GM12878 (cell line): ENCODE data around the gene ASIC2. TPM values are rescaled to one million over a fixed set of nuclear protein-coding genes. Genes with fewer than 3 reads are reported as not detected.

Source experiments
- ATAC-seq: fragments of 200-7000 bp; cut with Tn5 transposase; 3 replicates; pipeline ENCODE4 v1.9.1; 2020; ENCODE audit warnings: mild to moderate bottlenecking, moderate library complexity
- BruUV-seq: library from RNA; stranded (reverse); fragments of 400-500 nt; replicated peaks from 2 replicates; lab custom pipeline; 2021; lab: Mats Ljungman, UMichigan
- CTCF ChIA-PET: fragments of 300-600 bp; sonication (Branson Sonifier 250); formaldehyde crosslinking; extraction: SDS; loops from one replicate; lab custom pipeline; 2021; ENCODE audit warnings: inconsistent platforms; lab: Yijun Ruan, JAX
- POLR2A ChIA-PET: fragments of 350-600 bp; formaldehyde crosslinking; extraction: SDS; loops from one replicate; lab custom pipeline; 2021; ENCODE audit warnings: inconsistent platforms; lab: Charles Lee
- RAD21 ChIA-PET: fragments of 300-600 bp; sonication (Branson Sonifier 250); formaldehyde crosslinking; loops from one replicate; lab custom pipeline; 2023; ENCODE audit warnings: antibody characterized with exemption; ENCODE audit not compliant: unreplicated experiment; lab: Charles Lee
- SMC1A ChIA-PET: fragments of 300-600 bp; sonication (Branson Sonifier 250); formaldehyde crosslinking; loops from one replicate; lab custom pipeline; 2023; ENCODE audit not compliant: unreplicated experiment, uncharacterized antibody; lab: Charles Lee
- DNase-seq: peaks from one replicate; pipeline ENCODE4 v3.0.0-alpha.2; 2011; ENCODE audit warnings: low read depth, low spot score
- FAIRE-seq: peaks from 3 replicates; lab custom pipeline; 2011; peaks lifted over from hg19 to GRCh38; lab: Jason Lieb, UNC
- H2AFZ ChIP-seq: 2 replicates; pipeline ENCODE4 v1.6.0; 2011; ENCODE audit warnings: low read depth, low read length, control low read depth; ENCODE audit not compliant: control insufficient read depth
- H3K27ac ChIP-seq: 2 replicates; pipeline ENCODE4 v1.5.1; 2011; ENCODE audit warnings: control low read depth; ENCODE audit not compliant: control insufficient read depth, insufficient read depth
- H3K27me3 ChIP-seq, 2 experiments: replicated peaks in 1 of 2; 2 replicates each; pipeline versions ENCODE4 v1.6.0 to v1.6.1; 2011; ENCODE audit warnings: low read length in 1 of 2; ENCODE audit not compliant: control insufficient read depth in 2 of 2, insufficient read depth in 2 of 2
- H3K36me3 ChIP-seq, 2 experiments: 2 replicates each; pipeline ENCODE4 v1.5.1; 2011; ENCODE audit warnings: low read length in 1 of 2; ENCODE audit not compliant: control insufficient read depth in 2 of 2, insufficient read depth in 2 of 2
- H3K4me1 ChIP-seq: 2 replicates; pipeline ENCODE4 v1.6.1; 2011; ENCODE audit warnings: mild to moderate bottlenecking, low read length, moderate library complexity, mixed read lengths; ENCODE audit not compliant: control insufficient read depth, insufficient read depth
- H3K4me2 ChIP-seq: 2 replicates; pipeline ENCODE4 v1.6.0; 2011; ENCODE audit warnings: control low read depth; ENCODE audit not compliant: control insufficient read depth, insufficient read depth
- H3K4me3 ChIP-seq: fragments of 200-600 bp; sonication (generic); 2 replicates; pipeline ENCODE4 v1.5.1; 2016
- H3K79me2 ChIP-seq: 2 replicates; pipeline ENCODE4 v1.6.0; 2011; ENCODE audit warnings: low read length; ENCODE audit not compliant: control insufficient read depth, insufficient read depth
- H3K9ac ChIP-seq: 2 replicates; pipeline ENCODE4 v1.8.0; 2011; ENCODE audit warnings: low read length, control low read depth, mixed read lengths; ENCODE audit not compliant: control insufficient read depth, insufficient read depth
- H3K9me3 ChIP-seq: replicated peaks from 3 replicates; pipeline ENCODE4 v1.5.1; 2011; ENCODE audit warnings: mild to moderate bottlenecking, low read length; ENCODE audit not compliant: control insufficient read depth, insufficient read depth
- H4K20me1 ChIP-seq: 2 replicates; pipeline ENCODE4 v1.6.0; 2011; ENCODE audit not compliant: control insufficient read depth, insufficient read depth
- ESRRA ChIP-seq: IDR thresholded peaks from 2 replicates; pipeline ENCODE4 v1.6.1; 2012; ENCODE audit warnings: mild to moderate bottlenecking, low read length, improper control_type of control experiment
- RAD51 ChIP-seq: fragments of 450-650 bp; IDR thresholded peaks from 2 replicates; pipeline ENCODE4 v1.6.1; 2016; ENCODE audit warnings: moderate library complexity, mild to moderate bottlenecking, inconsistent platforms
- SMAD1 ChIP-seq: fragments of 450-650 bp; IDR thresholded peaks from 2 replicates; pipeline ENCODE4 v1.6.1; 2018; ENCODE audit warnings: mild to moderate bottlenecking, low read depth; ENCODE audit not compliant: partially characterized antibody
- SP1 ChIP-seq: IDR thresholded peaks from one replicate; pipeline ENCODE4 v1.6.1; 2011; ENCODE audit warnings: low read depth, low read length
- SREBF2 ChIP-seq: IDR thresholded peaks from 2 replicates; pipeline ENCODE4 v1.6.1; 2012; ENCODE audit warnings: mild to moderate bottlenecking, low read length
- WRNIP1 ChIP-seq: IDR thresholded peaks from 2 replicates; pipeline ENCODE4 v1.6.1; 2011; ENCODE audit warnings: low read depth, low read length, improper control_type of control experiment, borderline replicate concordance
- WGBS: methylation state at CpG from one replicate; pipeline ENCODE4 v1.1.6; 2016; ENCODE audit warnings: low lambda C conversion rate; ENCODE audit not compliant: insufficient replicate concordance, insufficient coverage; ENCODE audit errors: missing lambda C conversion rate; 5-methylcytosine and 5-hydroxymethylcytosine counted together
- in situ Hi-C: fragments of 300-500 bp; cut with MboI; formaldehyde crosslinking; loops from 9 replicates; pipeline ENCODE4 v1.14.3; 2018; ENCODE audit warnings: mixed read lengths
- intact Hi-C: fragments of 100-400 bp; cut with micrococcal nuclease; formaldehyde crosslinking; loops from one replicate; pipeline ENCODE4 v1.14.2; 2022; ENCODE audit not compliant: unreplicated experiment
- polyA plus RNA-seq, 11 experiments: library from polyadenylated mRNA; depleted of rRNA in 4 of 11; unstranded in 6 of 11; stranded (reverse) in 5 of 11; fragments of >200 nt; fragmentation: Nextera tagmentation in 4 of 11; fragmentation: Illumina TruSeq in 1 of 11; extraction: Ambion mirVana in 4 of 11; extraction: Trizol in 1 of 11; gene quantifications; 1 replicate in 1 of 11; 2 replicates in 10 of 11; pipeline versions ENCODE4 v1.2.1 to v1.2.3, GENCODE V29; 2011 to 2016; ENCODE audit warnings: inconsistent platforms in 2 of 11, missing spikeins in 2 of 11, low read depth in 1 of 11
- total RNA-seq, 4 experiments: library from RNA; depleted of rRNA in 3 of 4; stranded (reverse); fragments of >200 nt in 3 of 4; fragmentation: Illumina TruSeq in 1 of 4; extraction: Trizol in 1 of 4; gene quantifications; 2 replicates each; pipeline versions ENCODE4 v1.2.1 to v1.2.3, GENCODE V29; 2013 to 2021

The ASIC2 gene
- total and polyA plus RNA-seq, 10 of the 15 experiments (the other 5 are each of a cell fraction or from before 2014, with no cell fraction given): not detected

- Histone ChIP-seq H4K20me1 (no peaks in the 10 kb centered on the region), H3K36me3 (no peaks in the 10 kb centered on the region), H3K79me2 (no peaks in the 10 kb centered on the region), H3K9ac (no peak overlapping the region), H3K4me1 (no peaks in the 10 kb centered on the region), H3K9me3 (no peaks in the 10 kb centered on the region), H2AFZ (no peak overlapping the region), H3K27me3 (no peaks in the 10 kb centered on the region), H3K4me3 (no peak overlapping the region), H3K27ac (no peak overlapping the region), H3K4me2 (no peak overlapping the region)
- FAIRE-seq (no peak), ATAC-seq (no peak), DNase-seq (no peak)
- TF ChIP-seq ESRRA (no peak), SMAD1 (no peak), RAD51 (no peak), SREBF2 (no peak)
- ChIA-PET POLR2A (no interaction called here), CTCF (no interaction called here), SMC1A (no interaction called here), RAD21 (no interaction called here)
- BruUV-seq: no TSS peak
- WGBS: 26% methylated on average over 5 of the region's 5 CpGs
- in situ Hi-C loops: no loop called here
- intact Hi-C loops: no loop called here
Observed at GRCh38 chr17:33228548-33228947, 64.5 kb downstream of the ASIC2 start.

- H3K9me3 ChIP-seq: no peaks in the 10 kb centered on the region
- no peaks in the 10 kb centered on the region for H3K79me2 ChIP-seq
- H3K4me3 ChIP-seq: no peak overlapping the region
- DNase-seq (no peak), ATAC-seq (no peak), FAIRE-seq (no peak)
- H3K36me3 ChIP-seq: no peaks in the 10 kb centered on the region
- intact Hi-C loops (no loop called here), in situ Hi-C loops (no loop called here)
- H3K27me3 ChIP-seq: no peaks in the 10 kb centered on the region
- no peak overlapping the region for H3K4me2 ChIP-seq
- no TSS peak for BruUV-seq
- TF ChIP-seq WRNIP1 (no peak), SP1 (no peak)
- SMC1A ChIA-PET: no interaction called here
- RAD21 ChIA-PET: no interaction called here
- CTCF ChIA-PET: no interaction called here
- H2AFZ ChIP-seq: no peak overlapping the region
- no peaks in the 10 kb centered on the region for H4K20me1 ChIP-seq
- POLR2A ChIA-PET: no interaction called here
- no peaks in the 10 kb centered on the region for H3K4me1 ChIP-seq
- WGBS: 52% methylated on average over 3 of the region's 3 CpGs
- no peak overlapping the region for H3K27ac ChIP-seq
- no peak overlapping the region for H3K9ac ChIP-seq
Observed at GRCh38 chr17:33227911-33228310, 65.2 kb downstream of the ASIC2 start.
